GM19372 (cell line): ENCODE data around the gene ZXDC.

Source experiments
- ATAC-seq: cut with Tn5 transposase; IDR thresholded peaks from one replicate; pipeline ENCODE4 v1.9.1; 2021; ENCODE audit warnings: mild to moderate bottlenecking, low read depth, moderate library complexity; ENCODE audit not compliant: unreplicated experiment

Gene ZXDC

DNA sequence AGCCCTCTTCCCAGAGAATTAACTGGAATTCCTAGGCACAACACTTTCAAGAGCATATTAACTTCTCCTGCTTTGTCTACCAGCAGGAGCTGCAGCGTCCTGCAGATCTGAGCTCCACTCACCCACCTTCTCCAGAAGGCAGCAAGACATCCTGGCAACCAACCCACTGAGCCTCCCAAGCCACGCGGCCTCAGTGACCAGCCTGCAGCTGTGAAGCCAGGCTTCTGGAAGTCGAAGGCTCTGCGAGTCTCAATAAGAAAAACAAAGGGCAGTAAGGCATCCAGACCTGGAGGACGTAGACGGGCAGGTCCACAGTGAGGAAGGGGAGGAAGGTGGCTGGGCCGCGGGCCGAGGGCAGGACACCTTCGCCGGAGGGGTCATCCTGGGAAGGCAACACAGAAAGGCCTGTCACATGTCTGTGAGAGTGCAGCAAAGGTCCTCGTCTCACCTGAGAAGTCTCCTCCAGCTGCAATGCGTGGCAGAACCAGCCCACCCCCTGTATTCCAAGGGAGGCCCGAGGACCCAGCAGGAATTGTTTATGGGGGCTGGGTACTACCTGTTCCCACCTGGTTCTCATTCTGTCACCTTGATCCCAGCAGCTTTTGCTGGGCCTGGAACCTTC, 36.2 kb downstream of the ZXDC start:
- ATAC-seq = no peak

DNA sequence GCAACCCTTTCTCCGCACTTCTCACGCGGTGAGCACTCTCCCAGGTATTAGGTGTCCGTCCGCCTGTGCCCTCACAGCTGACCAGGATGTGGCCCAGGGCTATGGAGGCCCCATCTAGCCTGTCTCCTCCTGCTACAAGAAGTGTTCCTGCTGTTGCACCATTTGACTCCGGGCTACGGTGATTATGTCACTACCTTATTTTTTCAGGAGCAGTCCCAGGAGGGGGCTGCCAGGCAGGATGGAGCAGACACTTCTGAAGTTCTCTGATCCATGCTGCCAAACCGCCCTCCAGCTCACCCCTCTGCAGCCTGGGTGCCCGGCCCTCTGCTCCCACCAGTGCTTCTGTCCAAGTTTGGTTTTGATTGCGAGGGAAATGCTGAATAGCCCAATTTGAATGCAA, 36.9 kb downstream of the ZXDC start:
- no peak for ATAC-seq

DNA sequence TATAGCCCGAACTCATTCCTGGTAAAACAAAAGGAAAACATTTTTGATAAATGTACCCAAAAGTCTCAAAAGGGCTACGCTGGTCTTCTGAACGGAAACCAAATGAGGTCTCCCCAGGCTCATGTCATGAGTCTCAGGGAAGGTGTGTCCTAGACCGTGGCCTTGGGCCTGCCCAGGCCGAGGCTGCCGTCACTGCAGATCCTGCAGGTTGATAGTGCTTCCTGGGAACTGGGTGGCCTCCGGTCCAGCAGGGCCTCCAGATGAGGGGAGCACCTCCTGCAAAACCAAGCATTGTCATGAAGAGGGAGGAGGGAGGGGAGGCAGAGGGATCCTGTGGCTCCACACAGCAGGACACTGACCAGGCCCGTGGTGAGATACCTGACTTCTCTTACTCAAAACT, 37.5 kb downstream of the ZXDC start:
- no peak for ATAC-seq

DNA sequence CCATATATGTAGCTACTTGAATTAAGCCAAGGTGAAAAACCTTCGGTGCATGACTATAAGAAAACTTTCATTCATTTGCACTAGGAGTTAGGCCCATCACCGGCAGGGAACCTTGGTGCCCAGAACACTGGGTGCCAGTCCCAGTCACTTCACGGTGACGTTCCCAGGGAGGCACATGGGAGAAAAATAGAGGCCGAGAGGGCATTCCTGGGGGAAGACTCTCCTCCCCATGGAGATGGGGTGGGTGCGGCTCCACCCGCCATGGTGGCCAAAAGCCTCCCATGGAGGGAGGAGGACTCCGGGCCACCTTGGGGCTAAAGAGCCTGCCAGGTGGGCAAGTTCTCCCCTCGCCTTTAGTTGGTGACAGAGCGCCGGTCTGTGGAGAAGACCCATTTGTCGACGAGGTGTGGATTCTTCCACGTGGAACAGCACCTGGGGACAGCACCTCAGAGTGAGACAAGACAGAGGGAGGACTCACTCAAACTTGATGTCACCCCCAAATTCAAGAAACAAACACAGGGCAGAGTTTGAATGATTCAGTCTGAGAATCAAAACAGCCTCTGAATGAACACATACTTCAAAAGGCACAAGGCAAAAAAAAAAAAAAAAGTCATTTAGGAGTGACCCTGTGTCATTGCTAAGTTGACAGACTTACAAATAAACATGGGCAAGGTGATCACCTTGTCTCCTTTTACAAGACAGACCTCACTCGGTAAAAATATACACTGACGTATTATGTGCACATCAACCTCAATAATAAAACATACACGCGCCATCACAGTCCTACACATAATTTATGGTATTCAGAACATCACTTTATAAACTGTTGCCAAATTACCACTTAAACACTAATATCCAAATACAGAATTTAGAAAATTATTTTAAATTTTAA, 38.6 kb downstream of the ZXDC start:
- ATAC-seq = no peak

DNA sequence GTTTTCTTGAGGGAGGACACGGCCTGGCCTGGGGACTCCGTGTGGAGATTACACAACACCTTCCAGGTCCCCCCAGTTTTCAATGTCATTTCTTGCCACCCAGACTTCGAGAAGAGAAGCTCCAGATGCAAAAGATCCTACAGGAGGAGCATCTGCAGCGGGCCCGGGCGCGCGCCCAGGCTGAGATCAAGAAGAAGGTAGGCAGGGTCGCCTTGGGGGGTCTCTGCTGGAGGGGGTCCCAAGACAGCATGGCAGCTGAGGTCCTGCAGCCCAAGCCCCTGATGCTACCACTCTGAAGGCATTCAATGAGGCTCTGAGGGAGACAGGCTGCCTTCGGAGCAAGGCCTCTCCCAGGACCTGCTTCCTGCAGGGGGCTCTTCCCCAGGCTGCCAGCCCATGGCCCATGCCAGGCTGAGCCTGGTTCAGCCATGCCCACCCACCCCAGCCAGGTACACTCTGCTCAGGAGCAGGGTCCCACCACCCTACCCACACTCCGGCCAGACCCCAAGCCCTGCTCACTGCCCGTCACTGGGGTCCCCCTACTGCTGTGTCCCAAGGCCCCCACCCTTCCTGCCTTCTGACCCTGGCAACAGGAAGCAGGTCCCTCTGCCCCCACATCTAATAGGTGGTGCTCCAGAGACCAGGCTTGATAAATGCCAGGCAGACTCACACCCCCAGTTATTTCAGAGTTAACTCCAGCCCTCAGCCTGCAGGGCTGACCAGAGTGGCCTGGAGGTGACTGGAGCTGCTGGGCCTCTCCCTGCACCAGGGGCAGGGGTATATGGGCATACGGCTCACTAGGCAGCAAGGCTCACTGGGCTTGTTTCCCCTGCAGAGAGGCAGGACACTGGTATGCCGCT, 40.0 kb downstream of the ZXDC start:
- no peak for ATAC-seq

DNA sequence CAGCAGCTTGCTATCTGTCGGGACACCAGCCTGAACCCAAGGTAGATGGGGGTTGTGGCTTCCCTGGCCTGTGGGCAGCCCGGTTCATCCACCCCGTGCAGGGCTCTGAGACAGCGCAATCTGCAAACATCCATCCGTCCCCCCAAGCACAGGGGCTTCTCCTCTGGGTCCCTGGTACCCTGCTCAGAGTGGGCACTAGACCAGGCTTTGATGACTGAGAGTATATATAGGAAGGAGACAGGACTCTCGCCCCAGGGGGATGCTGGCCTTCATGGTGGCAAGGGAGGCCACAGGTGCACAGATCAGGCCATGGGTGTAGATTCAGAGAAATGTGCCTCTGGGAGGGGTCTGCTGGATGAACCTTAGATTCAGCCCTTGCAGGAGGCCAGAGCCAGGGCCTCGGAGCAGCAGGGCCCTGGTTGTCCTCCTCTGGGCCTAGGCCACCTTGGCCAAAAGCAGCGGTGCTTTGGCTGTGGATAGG, 40.7 kb downstream of the ZXDC start:
- no peak for ATAC-seq

DNA sequence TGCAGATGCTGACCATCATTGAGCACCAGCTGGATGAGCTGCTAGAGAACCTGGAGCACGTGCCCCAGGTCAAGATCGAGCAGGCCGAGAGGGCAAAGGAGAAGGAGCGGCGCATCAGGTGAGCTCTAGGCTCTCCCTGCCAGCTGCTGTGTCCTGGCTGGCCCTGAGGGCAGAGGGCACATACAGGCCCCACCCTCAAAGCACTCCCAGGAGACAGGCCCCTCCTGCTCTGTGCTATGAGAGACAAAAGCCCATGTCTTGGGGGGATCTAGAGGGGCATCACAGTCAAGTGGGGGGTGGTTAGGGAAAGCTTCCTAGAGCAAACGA, 41.5 kb downstream of the ZXDC start:
- no peak for ATAC-seq

DNA sequence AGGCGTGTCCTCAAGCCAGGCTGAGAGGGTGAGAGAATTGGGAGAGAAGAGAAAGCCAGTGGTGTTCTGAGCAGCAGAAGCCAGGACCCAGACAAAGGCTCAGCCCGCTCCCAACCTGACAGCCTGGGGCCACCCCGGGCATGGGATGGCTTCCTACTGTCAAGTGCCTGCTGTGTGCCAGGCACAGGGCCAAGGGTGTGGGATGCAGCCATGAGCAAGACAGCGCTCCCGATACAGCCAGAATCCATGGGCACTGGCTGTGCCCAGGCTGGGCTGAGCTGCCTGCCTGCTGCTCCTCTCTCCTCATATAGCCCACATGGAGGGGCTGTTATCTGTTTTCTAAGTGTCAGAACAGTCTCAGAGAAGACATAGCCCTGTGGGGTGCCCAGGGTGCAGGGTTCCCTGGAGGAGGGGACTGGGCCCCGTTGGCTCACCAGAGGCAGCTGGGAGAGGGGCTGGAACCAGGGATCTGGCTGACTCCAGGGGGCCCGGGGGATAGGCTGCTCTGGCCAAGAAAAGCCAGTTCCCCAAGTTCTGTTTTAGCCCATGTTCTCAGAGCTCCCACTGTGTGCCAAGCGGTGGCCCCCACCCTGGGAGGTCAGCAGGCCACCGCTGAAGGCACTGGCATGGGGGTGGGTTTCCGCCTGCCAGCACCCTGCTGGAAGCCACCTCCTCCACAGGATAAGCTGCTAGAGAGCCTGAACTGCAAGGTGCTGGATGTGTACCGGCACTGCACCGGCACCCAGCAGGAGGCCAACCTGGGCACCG, 42.0 kb downstream of the ZXDC start:
- ATAC-seq = no peak

DNA sequence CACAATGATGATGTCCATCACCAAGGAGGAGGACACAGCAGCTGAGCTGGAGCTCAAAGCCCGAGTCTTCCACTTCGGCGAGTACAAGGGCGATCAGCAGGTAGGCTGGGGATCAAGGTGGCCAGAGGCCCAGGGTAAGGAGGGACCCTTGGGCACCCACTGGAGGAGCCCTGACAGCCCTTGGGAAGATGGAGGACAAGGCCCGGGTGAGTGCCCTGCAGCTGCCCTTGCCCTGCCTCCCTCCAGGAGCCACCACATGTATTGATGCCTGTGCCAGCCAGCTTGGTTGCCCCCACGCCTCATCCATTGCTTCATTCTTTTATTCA, 42.6 kb downstream of the ZXDC start:
- ATAC-seq = no peak

DNA sequence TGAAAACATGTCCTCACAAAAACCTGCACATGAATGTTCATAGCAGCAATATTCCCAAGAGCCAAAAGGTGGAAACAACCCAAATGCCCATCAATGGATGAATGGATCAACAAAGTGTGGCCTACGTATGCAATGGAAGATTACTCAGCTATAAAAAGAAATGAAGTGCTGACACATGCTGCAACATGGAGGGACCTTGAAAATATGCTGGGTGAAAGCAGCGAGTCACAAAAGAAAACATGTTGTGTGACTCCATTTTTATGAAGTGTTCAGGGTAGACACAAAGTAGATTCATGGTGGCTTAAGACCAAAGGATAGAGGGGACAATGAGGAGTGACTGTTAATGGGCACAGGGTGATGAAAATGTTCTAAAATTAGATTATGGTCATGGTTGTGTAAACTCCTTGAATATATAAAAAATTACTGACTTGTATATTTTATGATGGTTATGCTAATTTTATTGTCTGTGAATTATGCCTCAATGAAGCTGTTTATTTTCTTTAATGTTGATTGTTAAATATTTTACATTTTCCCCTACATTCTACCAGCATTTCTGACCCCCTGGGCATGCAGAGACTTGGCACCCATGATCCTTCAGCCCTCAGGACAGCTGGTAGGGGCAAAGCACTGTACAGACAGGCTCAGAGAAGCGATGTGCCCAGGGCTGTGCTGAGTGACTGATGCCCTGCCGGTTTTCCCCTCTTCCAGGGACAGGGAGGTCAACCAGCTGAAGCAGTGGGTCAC, 43.2 kb downstream of the ZXDC start:
- no peak for ATAC-seq

DNA sequence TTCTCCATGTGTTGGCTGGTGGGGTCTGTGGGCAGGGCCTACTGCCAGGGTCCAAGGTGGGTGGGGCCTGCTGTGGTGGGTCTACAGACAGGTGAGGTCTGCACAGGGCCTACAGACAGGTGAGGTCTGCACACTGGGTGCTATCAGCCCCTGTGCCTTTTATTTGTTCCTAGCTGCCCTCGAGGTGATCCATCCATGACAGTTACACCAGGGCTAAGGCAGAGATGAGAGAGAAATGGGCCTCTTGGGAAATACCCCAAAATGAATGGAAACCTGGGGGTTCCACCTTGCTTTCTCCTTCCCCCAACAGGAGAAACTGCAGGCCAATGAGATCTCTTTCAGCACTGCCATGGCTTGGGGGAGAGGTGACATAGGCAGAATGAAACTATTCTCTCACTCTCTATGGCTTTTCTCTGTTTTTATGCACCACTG, 44.6 kb downstream of the ZXDC start:
- ATAC-seq = no peak

DNA sequence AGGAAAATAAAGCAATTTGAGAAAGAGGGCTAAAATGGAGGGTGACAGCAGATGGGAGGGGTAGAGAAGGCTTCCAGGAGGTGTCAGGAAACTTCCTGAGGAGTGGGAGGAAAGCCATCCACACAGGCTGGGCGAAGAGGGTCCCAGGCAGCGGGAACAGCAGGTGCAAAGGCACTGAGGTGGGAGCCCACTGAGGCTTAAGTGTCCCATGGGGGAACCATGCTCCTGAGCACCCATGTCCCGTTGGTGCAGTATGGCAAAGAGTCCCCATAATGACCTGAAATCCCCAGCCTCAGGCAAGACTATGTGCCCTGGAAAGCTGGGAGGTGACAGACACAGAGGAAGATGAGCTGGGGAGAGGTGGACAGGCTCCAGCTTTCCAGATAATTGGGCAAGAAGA, 50.9 kb downstream of the ZXDC start:
- no peak for ATAC-seq

DNA sequence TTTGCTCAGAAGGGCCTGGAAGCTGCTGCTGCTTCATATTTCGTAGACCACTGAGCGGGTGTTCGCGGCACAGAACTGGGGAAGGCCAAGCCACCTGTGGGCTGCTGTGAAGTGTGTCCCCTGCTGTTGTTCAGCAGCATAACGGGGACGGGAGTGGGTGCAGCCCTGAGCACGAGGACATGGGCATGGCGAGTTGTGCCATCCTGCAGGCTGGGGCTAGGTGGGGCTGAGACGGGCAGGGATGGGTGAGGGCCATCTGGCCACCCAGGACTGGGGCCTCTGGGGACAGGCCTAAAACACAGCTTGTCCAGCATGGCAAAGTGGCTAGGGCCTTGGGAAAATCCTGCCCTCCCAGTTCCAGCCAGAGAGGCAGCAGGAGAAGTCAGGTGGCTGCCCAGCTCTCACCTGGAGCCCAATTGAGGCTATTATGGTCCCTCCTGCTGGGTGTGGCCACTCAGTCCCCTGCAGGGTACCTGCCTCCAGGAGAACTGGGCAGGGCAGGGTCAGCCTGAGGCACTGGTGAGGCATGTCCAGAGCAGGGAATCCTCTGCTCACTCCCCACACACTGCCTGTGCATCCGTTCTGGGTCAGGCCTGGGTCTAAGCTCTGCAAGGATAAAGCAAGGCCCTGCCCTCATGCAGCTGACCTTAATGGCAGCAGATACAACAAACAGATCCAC, 51.5 kb downstream of the ZXDC start:
- no peak for ATAC-seq

DNA sequence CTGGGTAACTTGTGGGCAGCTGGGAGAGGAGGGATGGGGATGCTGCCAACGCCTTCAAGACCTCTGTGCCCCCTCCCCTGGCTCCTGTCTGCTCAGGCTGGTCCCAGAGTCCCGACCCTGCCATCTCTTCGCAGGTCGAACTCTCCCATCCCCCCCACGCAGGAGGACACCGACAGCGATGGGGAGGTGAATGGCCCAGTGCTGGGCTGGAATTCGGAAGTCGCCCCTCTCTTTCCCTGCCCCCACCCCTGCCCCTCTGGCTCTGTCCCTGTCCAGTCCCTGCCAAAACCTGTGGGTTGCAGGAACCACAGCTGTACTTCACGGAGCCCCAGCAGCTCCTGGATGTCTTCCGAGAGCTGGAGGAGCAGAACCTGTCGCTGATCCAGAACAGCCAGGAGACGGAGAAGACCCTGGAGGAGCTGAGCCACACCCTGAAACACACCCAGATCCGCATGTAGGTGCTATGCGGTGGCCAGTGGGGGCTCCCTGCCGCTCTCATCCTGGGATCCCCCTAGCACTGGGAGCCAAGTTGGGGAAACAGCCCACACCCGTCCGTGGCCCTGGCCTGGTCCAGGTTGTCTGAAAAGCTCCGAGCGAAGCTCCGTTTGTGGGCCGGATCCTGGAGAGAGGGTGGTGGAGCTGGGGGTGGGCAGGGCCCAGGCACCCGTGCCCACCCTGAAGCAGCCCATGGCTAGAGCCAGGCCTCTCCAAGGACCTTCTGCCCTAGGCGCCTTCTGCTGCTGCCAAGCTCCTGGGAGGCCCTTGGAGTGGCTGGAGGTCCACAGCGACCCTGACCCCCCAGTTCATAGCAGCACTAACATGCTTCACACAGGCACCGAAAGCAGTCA, 52.3 kb downstream of the ZXDC start:
- ATAC-seq = no peak

DNA sequence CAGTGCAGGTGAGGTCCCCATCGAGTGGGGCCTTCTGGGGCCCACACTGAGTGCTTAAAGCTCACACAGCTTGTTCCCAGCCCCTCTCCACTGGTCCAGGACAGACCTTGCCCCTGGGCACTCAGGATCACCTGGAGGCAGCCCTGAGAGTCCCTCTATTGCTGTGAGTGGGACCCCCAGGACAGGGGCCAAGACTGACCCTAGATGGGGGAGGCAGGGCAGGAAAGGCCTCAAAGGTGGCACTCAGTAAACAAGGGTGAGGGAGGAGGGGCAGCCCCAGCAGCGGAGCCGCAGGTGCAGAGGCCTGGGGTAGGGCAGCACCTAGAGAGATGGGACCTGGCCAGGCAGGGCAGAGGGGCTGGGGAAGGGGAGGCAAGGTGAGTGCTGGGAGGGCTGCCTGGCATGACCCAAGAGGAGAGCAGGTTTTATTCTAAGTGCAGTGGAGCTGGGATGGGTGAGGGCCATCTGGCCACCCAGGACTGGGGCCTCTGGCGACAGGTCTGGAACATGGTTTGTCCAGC, 53.1 kb downstream of the ZXDC start:
- ATAC-seq = no peak

DNA sequence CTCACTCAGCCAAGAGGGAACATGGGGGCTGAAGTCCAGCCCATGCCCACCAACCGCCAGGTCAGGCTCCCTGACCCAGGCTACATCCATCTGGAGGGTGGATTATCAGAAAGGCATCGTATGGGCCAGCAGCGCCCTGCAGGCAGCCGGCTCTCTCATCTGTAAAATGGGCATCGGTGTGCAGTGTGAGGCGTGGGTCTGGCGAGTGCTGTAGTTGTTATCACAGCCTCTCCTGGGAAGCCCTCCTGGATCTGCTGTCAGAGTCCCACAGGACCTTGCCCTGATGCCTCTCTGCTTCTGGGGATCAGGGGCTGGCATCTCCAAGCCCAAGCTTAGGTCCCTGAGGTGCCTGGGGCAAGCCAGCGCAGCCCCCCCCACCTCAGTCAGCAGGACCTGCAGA, 53.6 kb downstream of the ZXDC start:
- ATAC-seq = no peak

DNA sequence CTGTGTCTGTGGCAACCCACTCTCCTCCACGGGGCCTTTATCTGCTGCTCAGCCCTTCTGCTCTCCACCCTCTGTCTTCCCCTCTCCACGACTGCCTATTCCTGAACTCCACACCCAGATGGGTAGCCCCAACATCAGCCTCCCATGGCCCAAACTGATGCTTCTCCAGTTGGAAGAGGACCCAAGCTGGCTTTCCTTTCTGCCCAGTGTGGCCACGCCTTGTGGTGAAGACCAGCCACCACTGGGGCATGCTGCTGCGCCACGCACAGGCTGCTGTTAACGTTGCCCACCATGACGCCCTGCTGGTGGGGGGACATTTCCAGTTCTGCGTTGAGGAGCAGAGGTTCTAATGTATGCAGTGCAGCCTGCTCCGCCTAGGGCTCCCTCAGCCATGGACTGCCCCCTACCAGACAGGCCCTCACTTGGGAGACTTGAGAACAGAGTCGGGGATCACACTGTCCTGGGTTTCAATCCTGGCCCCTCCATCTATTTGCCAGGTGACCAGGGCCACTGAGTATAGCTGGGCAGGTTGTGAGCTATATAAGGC, 54.0 kb downstream of the ZXDC start:
- ATAC-seq = no peak
